Naive thymus-derived CD4-positive, alpha-beta T cell (primary cell): ENCODE results near the gene RELL2. TPM values are rescaled to one million over a fixed set of nuclear protein-coding genes. Genes with fewer than 3 reads are reported as not detected.

Experiments
- ATAC-seq: fragments of 150-1000 bp; cut with Tn5 transposase; 2 replicates; pipeline ENCODE4 v1.10.0; 2021; ENCODE audit warnings: mild to moderate bottlenecking, moderate library complexity
- CTCF ChIA-PET: fragments of 350-600 bp; sonication (Branson Sonifier 250); formaldehyde crosslinking; loops from one replicate; lab custom pipeline; 2021; ENCODE audit warnings: antibody characterized with exemption; lab: Charles Lee
- POLR2A ChIA-PET: fragments of 350-600 bp; sonication (Branson Sonifier 250); formaldehyde crosslinking; loops from one replicate; lab custom pipeline; 2021; ENCODE audit warnings: antibody characterized with exemption, inconsistent platforms; lab: Charles Lee
- DNase-seq, 9 donors: peaks; one replicate each; pipeline versions ENCODE4 v3.0.0 to v3.0.0-alpha.2; 2020 to 2022; ENCODE audit warnings: mixed read lengths in 1 of 9
- H3K27ac ChIP-seq: one replicate; pipeline ENCODE4 v1.7.0; 2013; ENCODE audit warnings: mild to moderate bottlenecking, low read depth, low read length, moderate library complexity
- H3K27me3 ChIP-seq, 2 donors: one replicate each; pipeline ENCODE4 v1.7.0; 2013; ENCODE audit warnings: low read length in 2 of 2, mild to moderate bottlenecking in 2 of 2, moderate library complexity in 2 of 2; ENCODE audit not compliant: control insufficient read depth in 2 of 2, insufficient read depth in 2 of 2
- H3K36me3 ChIP-seq, 3 experiments: 1 replicate in 2 of 3; 2 replicates in 1 of 3; pipeline ENCODE4 v1.7.0; 2013; ENCODE audit warnings: low read length in 3 of 3, mild to moderate bottlenecking in 3 of 3, moderate library complexity in 1 of 3; ENCODE audit not compliant: insufficient read depth in 3 of 3, control insufficient read depth in 2 of 3
- H3K4me1 ChIP-seq, 2 donors: one replicate each; pipeline ENCODE4 v1.7.0; 2013; ENCODE audit warnings: low read length in 2 of 2, mild to moderate bottlenecking in 2 of 2, moderate library complexity in 1 of 2; ENCODE audit not compliant: control insufficient read depth in 2 of 2, insufficient read depth in 2 of 2
- H3K4me3 ChIP-seq: 2 replicates; pipeline ENCODE4 v1.7.0; 2013; ENCODE audit warnings: mild to moderate bottlenecking, low read length
- H3K9me3 ChIP-seq, 3 experiments: 1 replicate in 2 of 3; 2 replicates in 1 of 3; pipeline ENCODE4 v1.7.0; 2013; ENCODE audit warnings: low read length in 3 of 3; ENCODE audit not compliant: control insufficient read depth in 2 of 3
- H3K27ac Mint-ChIP-seq, 9 donors: one replicate each; pipeline ENCODE4 v1.8.0; 2020 to 2022; ENCODE audit warnings: mixed read lengths in 9 of 9, mild to moderate bottlenecking in 8 of 9, moderate library complexity in 5 of 9, inconsistent platforms in 2 of 9
- H3K27me3 Mint-ChIP-seq, 5 donors: one replicate each; pipeline ENCODE4 v1.8.0; 2021 to 2022; ENCODE audit warnings: mixed read lengths in 5 of 5, mild to moderate bottlenecking in 1 of 5
- H3K36me3 Mint-ChIP-seq, 5 donors: one replicate each; pipeline ENCODE4 v1.8.0; 2020 to 2022; ENCODE audit warnings: mixed read lengths in 5 of 5, mild to moderate bottlenecking in 3 of 5, inconsistent platforms in 1 of 5
- H3K4me1 Mint-ChIP-seq, 7 donors: one replicate each; pipeline ENCODE4 v1.8.0; 2020 to 2022; ENCODE audit warnings: mixed read lengths in 7 of 7, mild to moderate bottlenecking in 3 of 7, inconsistent platforms in 1 of 7
- H3K4me3 Mint-ChIP-seq, 10 donors: one replicate each; pipeline ENCODE4 v1.8.0; 2020 to 2022; ENCODE audit warnings: mild to moderate bottlenecking in 10 of 10, mixed read lengths in 10 of 10, moderate library complexity in 6 of 10, inconsistent platforms in 2 of 10
- H3K9me3 Mint-ChIP-seq, 11 donors: one replicate each; pipeline ENCODE4 v1.8.0; 2020 to 2022; ENCODE audit warnings: mixed read lengths in 11 of 11, mild to moderate bottlenecking in 4 of 11, inconsistent platforms in 1 of 11, moderate library complexity in 1 of 11
- intact Hi-C, 2 donors: fragments of 100-400 bp; cut with micrococcal nuclease; formaldehyde crosslinking; loops; one replicate each; pipeline ENCODE4 v1.15.1; 2023
- polyA plus RNA-seq, 2 donors: library from polyadenylated mRNA; unstranded; fragments of 300-500 nt; fragmentation: Illumina TruSeq; gene quantifications; one replicate each; pipeline ENCODE4 v1.2.3, GENCODE V29; 2021
- total RNA-seq, 6 experiments: library from RNA in 5 of 6; stranded (reverse) in 5 of 6; gene quantifications; 1 replicate in 5 of 6; 2 replicates in 1 of 6; pipeline ENCODE4 v1.2.3 and lab custom pipeline; 2021 to 2026

Gene RELL2
- total and polyA plus RNA-seq, 7 experiments from 2014 or later, result 1.8 to 21.7 (median 16.6) TPM

- ChIA-PET CTCF (interaction anchor here (0.8 to 2.7 kb wide), 4 partner anchors 16 to 895 kb away, joined by 4 to 9 read pairs (median 6); partner anchors contain the start of gene DIAPH1), POLR2A (interaction anchor here (0.6 to 3.3 kb wide), 12 partner anchors 8 to 936 kb away, joined by 3 to 15 read pairs (median 3); partner anchors contain the start of genes DIAPH1, HDAC3 and RELL2)
- H3K4me1 Mint-ChIP-seq, result peaks cover 44 to 89% (median 81%) of the 10 kb centered on the region in 7 donors
- Histone ChIP-seq H3K36me3 (no peaks in the 10 kb centered on the region), H3K4me1 (peaks cover 59 to 69% of the 10 kb centered on the region in 2 donors), H3K27me3 (no peaks in the 10 kb centered on the region), H3K9me3 (no peaks in the 10 kb centered on the region), H3K27ac (peak overlapping the region; percentile 43), H3K4me3 (no peak overlapping the region)
- ATAC-seq (peak; percentile 40), DNase-seq (no peak)
- no peaks in the 10 kb centered on the region for H3K27me3 Mint-ChIP-seq
- peaks cover 0 to 18% (median 13%) of the 10 kb centered on the region in 5 donors for H3K36me3 Mint-ChIP-seq
- no peaks in the 10 kb centered on the region for H3K9me3 Mint-ChIP-seq
- peak overlapping the region; percentile 56 to 92 (median 86) for H3K27ac Mint-ChIP-seq
- peak overlapping the region in 7 of 10 donors; percentile 25 to 60 (median 47) for H3K4me3 Mint-ChIP-seq
- intact Hi-C loops, result loop anchor here in 1 of 2 donors (5.0 kb wide), 1 partner anchor 759 kb away; no protein-coding TSS in a partner anchor
These were observed 38.1 kb upstream of the RELL2 start for GRCh38 chr5:141598391-141599345.

GRCh38 chr5:141602606-141603005 is 34.2 kb upstream of the RELL2 start:
- ATAC-seq (no peak), DNase-seq (no peak)
- POLR2A ChIA-PET, result interaction anchor here (1.7 to 4.4 kb wide), 3 partner anchors 10 to 34 kb away, joined by 5 to 68 read pairs (median 12); partner anchors contain the start of genes DIAPH1, HDAC3 and RELL2
- Histone ChIP-seq H3K36me3 (no peaks in the 10 kb centered on the region), H3K9me3 (no peaks in the 10 kb centered on the region), H3K27me3 (no peaks in the 10 kb centered on the region), H3K4me1 (peaks cover 85 to 93% of the 10 kb centered on the region in 2 donors), H3K4me3 (no peak overlapping the region), H3K27ac (peak overlapping the region; percentile 72)
- intact Hi-C loops, result loop anchor here (5.0 to 10.0 kb wide), 2 partner anchors 275 to 1402 kb away; partner anchors contain the start of gene PCDH1 (in 1 of the 2)
- H3K27ac Mint-ChIP-seq, result peak overlapping the region; percentile 82 to 96 (median 93)
- H3K4me1 Mint-ChIP-seq, result peaks cover 58 to 98% (median 95%) of the 10 kb centered on the region in 7 donors
- H3K36me3 Mint-ChIP-seq, result peaks cover 0 to 21% (median 3%) of the 10 kb centered on the region in 5 donors
- CTCF ChIA-PET, result interaction anchor here (0.6 to 4.9 kb wide), 6 partner anchors 9 to 265 kb away, joined by 3 to 46 read pairs (median 10); partner anchors contain the start of gene DIAPH1
- H3K9me3 Mint-ChIP-seq, result no peaks in the 10 kb centered on the region
- H3K4me3 Mint-ChIP-seq, result peak overlapping the region; percentile 36 to 86 (median 64)
- no peaks in the 10 kb centered on the region for H3K27me3 Mint-ChIP-seq

DNA sequence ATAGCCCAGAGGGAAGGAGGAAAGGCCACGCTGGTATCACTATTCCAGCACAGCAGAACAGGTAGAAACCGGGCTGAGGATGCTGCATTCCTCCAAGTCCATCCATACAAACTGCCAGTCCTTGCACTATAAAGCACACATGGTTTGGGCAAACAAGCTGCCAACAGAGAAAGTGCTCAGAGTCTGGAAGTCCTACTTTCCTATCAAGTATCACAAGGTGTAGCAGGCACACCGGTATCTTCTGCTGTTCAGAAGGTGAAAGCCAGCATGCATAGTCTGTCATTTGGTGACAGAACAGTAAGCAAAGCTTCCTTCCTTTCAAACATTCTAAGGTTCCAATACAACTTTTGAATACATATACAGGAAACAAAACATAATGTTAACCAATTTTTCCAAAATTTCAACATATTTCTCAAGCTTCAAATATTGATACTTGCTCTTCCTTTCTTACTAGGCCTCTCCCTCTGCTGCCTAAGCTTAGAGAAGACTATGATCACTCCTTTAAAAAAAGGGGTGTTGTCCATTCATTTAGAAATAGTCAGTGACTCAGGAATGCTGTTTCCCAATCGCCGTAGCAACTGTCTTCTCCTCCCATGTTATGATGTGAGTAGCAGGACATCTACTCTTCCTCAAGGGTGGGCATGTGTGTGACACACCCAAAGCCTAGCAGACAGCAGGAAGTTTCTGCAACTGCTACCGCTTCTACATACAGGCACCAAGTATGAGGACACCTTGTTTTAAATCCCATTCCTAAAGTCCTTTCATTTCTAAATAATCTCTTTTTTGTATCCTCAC is 32.7 kb upstream of the RELL2 start:
- H3K4me3 Mint-ChIP-seq, result peak overlapping the region; percentile 59 to 89 (median 78)
- Histone ChIP-seq H3K9me3 (no peaks in the 10 kb centered on the region), H3K4me1 (peaks cover 85 to 95% of the 10 kb centered on the region in 2 donors), H3K4me3 (peak overlapping the region; percentile 41), H3K36me3 (no peaks in the 10 kb centered on the region), H3K27ac (peak overlapping the region; percentile 72), H3K27me3 (no peaks in the 10 kb centered on the region)
- no peaks in the 10 kb centered on the region for H3K27me3 Mint-ChIP-seq
- intact Hi-C loops, result loop anchor here (5.0 to 10.0 kb wide), 2 partner anchors 273 to 1401 kb away; partner anchors contain the start of gene PCDH1 (in 1 of the 2)
- DNase-seq (no peak), ATAC-seq (peak; percentile 68)
- ChIA-PET POLR2A (interaction anchor here (0.9 to 5.4 kb wide), 5 partner anchors 11 to 366 kb away, joined by 3 to 68 read pairs (median 5); partner anchors contain the start of genes DIAPH1, HDAC3, RELL2 and TAF7), CTCF (interaction anchor here (0.9 to 4.9 kb wide), 6 partner anchors 11 to 32 kb away, joined by 3 to 46 read pairs (median 10); partner anchors contain the start of genes DIAPH1, HDAC3 and RELL2)
- peaks cover 0 to 27% (median 5%) of the 10 kb centered on the region in 5 donors for H3K36me3 Mint-ChIP-seq
- peaks cover 56 to 98% (median 95%) of the 10 kb centered on the region in 7 donors for H3K4me1 Mint-ChIP-seq
- no peaks in the 10 kb centered on the region for H3K9me3 Mint-ChIP-seq
- H3K27ac Mint-ChIP-seq, result peak overlapping the region; percentile 86 to 99 (median 89)

GRCh38 chr5:141605523-141606277 is 31.1 kb upstream of the RELL2 start:
- Histone ChIP-seq H3K36me3 (no peaks in the 10 kb centered on the region), H3K4me1 (peaks cover 86 to 87% of the 10 kb centered on the region in 2 donors), H3K4me3 (peak overlapping the region; percentile 37), H3K27me3 (no peaks in the 10 kb centered on the region), H3K9me3 (no peaks in the 10 kb centered on the region), H3K27ac (peak overlapping the region; percentile 72)
- Mint-ChIP-seq H3K36me3 (peaks cover 0 to 33% (median 5%) of the 10 kb centered on the region in 5 donors), H3K27ac (peak overlapping the region; percentile 83 to 96 (median 89)), H3K4me1 (peaks cover 60 to 97% (median 90%) of the 10 kb centered on the region in 7 donors), H3K9me3 (peaks cover 0 to 2% (median 0%) of the 10 kb centered on the region in 11 donors), H3K27me3 (no peaks in the 10 kb centered on the region), H3K4me3 (peak overlapping the region; percentile 13 to 88 (median 80))
- intact Hi-C loops, result loop anchor here (1.0 to 10.0 kb wide), 6 partner anchors 8 to 1399 kb away; partner anchors contain the start of genes HDAC3 (in 2 of the 2), RELL2 (in 2 of the 2) and FCHSD1 (in 1 of the 2)
- ATAC-seq (peak; percentile 95), DNase-seq (peak in 8 of 9 donors; percentile 60 to 90 (median 88))
- POLR2A ChIA-PET, result interaction anchor here (0.6 to 5.4 kb wide), 6 partner anchors 8 to 31 kb away, joined by 3 to 71 read pairs (median 12); partner anchors contain the start of genes DIAPH1, HDAC3 and RELL2
- CTCF ChIA-PET, result interaction anchor here (1.2 to 4.2 kb wide), 4 partner anchors 9 to 14 kb away, joined by 4 to 43 read pairs (median 6); partner anchors contain the start of gene DIAPH1

- no peak for ATAC-seq
- Histone ChIP-seq H3K9me3 (no peaks in the 10 kb centered on the region), H3K27ac (peak overlapping the region; percentile 72), H3K27me3 (no peaks in the 10 kb centered on the region), H3K36me3 (no peaks in the 10 kb centered on the region), H3K4me1 (peaks cover 79 to 86% of the 10 kb centered on the region in 2 donors), H3K4me3 (peak overlapping the region; percentile 1)
- ChIA-PET CTCF (interaction anchor here (1.0 to 4.2 kb wide), 4 partner anchors 8 to 16 kb away, joined by 3 to 43 read pairs (median 14); partner anchors contain the start of gene DIAPH1), POLR2A (interaction anchor here (2.0 to 5.4 kb wide), 4 partner anchors 10 to 29 kb away, joined by 5 to 71 read pairs (median 22); partner anchors contain the start of genes DIAPH1 and RELL2)
- Mint-ChIP-seq H3K36me3 (peaks cover 4 to 37% (median 10%) of the 10 kb centered on the region in 5 donors), H3K4me3 (peak overlapping the region; percentile 43 to 86 (median 76)), H3K4me1 (peaks cover 69 to 97% (median 89%) of the 10 kb centered on the region in 7 donors), H3K27me3 (no peaks in the 10 kb centered on the region), H3K9me3 (peaks cover 0 to 2% (median 0%) of the 10 kb centered on the region in 11 donors), H3K27ac (peak overlapping the region; percentile 83 to 96 (median 89))
- DNase-seq, result no peak
- intact Hi-C loops, result loop anchor here (5.0 to 10.0 kb wide), 2 partner anchors 44 to 1397 kb away; partner anchors contain the start of gene FCHSD1 (in 1 of the 2)
These were observed 28.8 kb upstream of the RELL2 start for GRCh38 chr5:141608046-141608445.
